Stimulated activated CD4-positive, alpha-beta T cell treated with anti-CD3 and anti-CD28 coated beads, Interleukin-15, amount 100 ng/mL, for 24 hours (primary cell): ENCODE measurements around the gene TMEM179B.
"Not testable (repeated sequence)": the region's sequence is repeated elsewhere in the genome, so short reads cannot be mapped to it uniquely, and the experiment has no call there.

ENCODE experiments used
- DNase-seq: peaks from one replicate; pipeline ENCODE4 v3.0.0-alpha.2; 2020

TMEM179B gene

GRCh38 chr11:62791501-62792201 is 4.4 kb downstream of the TMEM179B start, which contains the start of gene TMEM223:
TSS of gene TMEM223 (minus strand) at chr11:62792006. CDS start at chr11:62791994, 12 bp downstream.
- peak; percentile 95 for DNase-seq

GRCh38 chr11:62792202-62792575 is 5.0 kb downstream of the TMEM179B start:
- peak; percentile 23 for DNase-seq

GRCh38 chr11:62794201-62794775 is 7.1 kb downstream of the TMEM179B start:
- no peak for DNase-seq

GRCh38 chr11:62796281-62796680 is 9.1 kb downstream of the TMEM179B start:
- no peak for DNase-seq

- no peak for DNase-seq
These were observed 12.3 kb downstream of the TMEM179B start for GRCh38 chr11:62799486-62799885.

GRCh38 chr11:62801071-62801470 is 13.9 kb downstream of the TMEM179B start:
- DNase-seq = no peak

GRCh38 chr11:62804310-62805075 is 17.3 kb downstream of the TMEM179B start:
- no peak for DNase-seq

- peak; percentile 95 for DNase-seq
These were observed 18.1 kb downstream of the TMEM179B start, which contains the start of gene NXF1 for GRCh38 chr11:62805076-62805892. TSS of gene NXF1 (minus strand) at chr11:62805440. CDS start at chr11:62805356, 84 bp downstream.

- DNase-seq = peak; percentile 45
These were observed 18.8 kb downstream of the TMEM179B start for GRCh38 chr11:62805961-62806441.

- DNase-seq = no peak
These were observed 19.5 kb downstream of the TMEM179B start for GRCh38 chr11:62806611-62807121.

GRCh38 chr11:62810748-62811147 is 23.5 kb downstream of the TMEM179B start:
- DNase-seq = no peak

GRCh38 chr11:62811659-62812058 is 24.5 kb downstream of the TMEM179B start:
- no peak for DNase-seq

GRCh38 chr11:62816557-62816956 is 29.4 kb downstream of the TMEM179B start:
- DNase-seq = no peak

GRCh38 chr11:62817129-62817528 is 29.9 kb downstream of the TMEM179B start:
- DNase-seq = no peak

- no peak for DNase-seq
These were observed 36.5 kb downstream of the TMEM179B start for GRCh38 chr11:62823677-62824076.

- DNase-seq = not testable (repeated sequence)
These were observed 40.9 kb downstream of the TMEM179B start for GRCh38 chr11:62828130-62828529.

- no peak for DNase-seq
These were observed 43.8 kb downstream of the TMEM179B start for GRCh38 chr11:62830904-62831519.

GRCh38 chr11:62831520-62832335 is 44.5 kb downstream of the TMEM179B start, which contains the start of gene STX5:
TSS of gene STX5 (minus strand) at chr11:62832051. CDS start at chr11:62831243, 808 bp downstream.
- DNase-seq = peak; percentile 100

GRCh38 chr11:62832336-62833234 is 45.4 kb downstream of the TMEM179B start, which contains the start of gene TEX54:
TSS of gene TEX54 (minus strand) at chr11:62832841.
- DNase-seq = no peak

GRCh38 chr11:62835336-62835735 is 48.1 kb downstream of the TMEM179B start:
- no peak for DNase-seq
